NCI-H460 (cell line): Measurements from ENCODE around the gene LCP1. TPM values are rescaled to one million over a fixed set of nuclear protein-coding genes. Genes with fewer than 3 reads are reported as not detected.
A peak's percentile ranks its signal among the peaks of the same experiment; 100 is the strongest.

Experiments used
- DNase-seq: peaks from one replicate; pipeline ENCODE4 v3.0.0-alpha.2; 2016; ENCODE audit warnings: low read depth; ENCODE audit errors: extremely low read depth
- total RNA-seq: library from RNA; depleted of rRNA; stranded (reverse); fragments of >200 nt; shearing (Covaris generic); gene quantifications from 2 replicates; pipeline ENCODE4 v1.2.3, GENCODE V29; 2014

The LCP1 gene
- total RNA-seq, 1 experiment from 2014 or later = 55.9 TPM

DNA sequence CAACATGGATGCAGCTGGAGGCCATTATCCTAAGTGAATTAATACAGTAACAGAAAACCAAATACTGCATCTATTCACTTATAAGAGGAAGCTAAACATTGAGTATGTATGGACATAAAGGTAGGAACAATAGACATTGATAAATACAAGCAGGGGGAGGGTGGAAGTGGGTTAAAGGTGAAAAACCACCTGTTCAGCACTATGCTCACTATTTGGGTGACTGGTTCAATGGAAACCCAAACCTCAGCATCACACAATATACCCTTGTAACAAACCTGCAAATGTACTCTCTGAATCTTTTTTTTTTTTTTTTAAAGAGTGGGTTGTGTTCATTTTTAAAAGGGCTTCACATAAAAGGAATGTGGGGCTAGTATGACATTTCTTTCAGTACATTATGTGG lies 50.3 kb downstream of the LCP1 start:
- no peak for DNase-seq

DNA sequence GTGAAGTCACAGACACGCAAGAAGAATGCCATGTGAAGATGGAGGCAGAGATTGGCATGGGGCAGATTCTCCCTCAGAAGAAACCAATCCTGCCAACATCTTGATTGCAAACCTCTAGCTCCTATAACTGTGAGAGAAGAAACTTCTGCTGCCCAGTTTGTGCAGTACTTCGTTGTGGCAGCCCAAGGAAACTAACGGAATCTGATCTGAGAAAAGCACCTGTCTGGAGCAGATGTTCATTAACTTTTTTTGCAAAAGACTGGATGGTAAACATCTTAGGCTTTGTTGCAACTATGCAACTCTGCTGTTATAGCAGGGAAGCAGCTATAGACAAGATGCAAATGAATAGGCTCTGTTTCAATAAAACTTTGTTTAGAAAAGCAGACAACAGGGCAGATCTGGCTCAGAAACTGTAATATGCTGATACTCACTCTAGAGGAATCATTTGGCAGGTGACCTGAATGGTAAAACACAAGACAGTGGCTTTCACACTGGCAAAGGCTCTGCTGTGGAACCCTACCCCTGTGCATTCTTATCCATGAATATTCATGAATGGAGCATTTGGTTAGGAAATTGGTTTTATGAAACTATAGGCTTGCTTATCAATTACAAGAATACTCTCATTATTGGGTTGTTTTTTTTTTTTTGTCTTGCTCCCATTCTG lies 51.9 kb downstream of the LCP1 start:
- DNase-seq = no peak

DNA sequence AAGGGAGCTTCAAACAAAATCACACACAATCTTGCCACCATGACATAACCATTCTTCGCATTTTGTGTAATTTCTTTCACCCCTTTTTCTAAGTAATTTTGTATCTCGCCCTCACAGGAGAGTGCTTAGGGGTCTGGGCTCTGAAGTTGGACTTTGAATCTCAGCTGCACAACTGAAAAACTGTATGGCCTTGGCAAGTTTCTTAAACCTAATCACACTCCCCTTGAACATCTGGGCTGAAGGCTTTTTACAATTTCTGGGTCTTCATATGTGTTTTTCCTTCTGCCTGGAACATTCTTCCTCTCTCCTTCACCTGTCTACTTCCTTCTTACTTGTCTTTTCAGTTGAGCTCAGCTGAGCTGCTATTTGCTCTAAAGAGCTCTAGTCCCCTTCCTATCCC lies 52.9 kb downstream of the LCP1 start:
- DNase-seq = no peak

DNA sequence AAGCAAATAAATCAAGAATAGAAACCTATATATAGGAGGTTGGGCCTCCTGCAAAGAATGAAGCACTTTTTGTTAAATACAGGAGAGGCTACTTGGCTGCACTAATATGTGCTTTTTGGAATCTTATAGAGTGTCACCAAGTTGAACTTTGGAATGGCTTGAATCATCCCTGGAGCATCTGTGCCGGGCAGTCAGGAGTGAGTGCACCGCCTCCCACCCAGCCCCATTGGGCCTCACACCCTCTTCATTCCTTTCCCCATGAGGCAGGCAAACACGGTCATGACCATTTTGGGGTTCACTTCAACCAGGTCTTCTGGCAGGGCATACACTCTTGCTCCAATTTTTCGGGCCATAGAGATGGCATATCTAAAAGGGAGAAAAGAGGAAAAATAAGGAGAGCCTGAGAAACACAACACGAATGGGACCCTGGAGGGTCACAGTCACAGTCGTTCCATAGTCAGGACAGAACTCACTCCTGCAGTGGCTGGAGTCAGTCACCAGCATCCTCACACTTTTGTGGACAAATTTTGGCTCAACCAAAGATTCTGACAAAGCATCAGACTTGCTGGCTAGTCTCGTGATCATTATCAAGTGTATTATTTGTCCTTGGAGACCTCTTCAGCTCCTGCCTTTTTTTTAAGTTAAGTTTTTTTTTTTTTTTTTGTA lies 54.5 kb downstream of the LCP1 start:
- DNase-seq = no peak

DNA sequence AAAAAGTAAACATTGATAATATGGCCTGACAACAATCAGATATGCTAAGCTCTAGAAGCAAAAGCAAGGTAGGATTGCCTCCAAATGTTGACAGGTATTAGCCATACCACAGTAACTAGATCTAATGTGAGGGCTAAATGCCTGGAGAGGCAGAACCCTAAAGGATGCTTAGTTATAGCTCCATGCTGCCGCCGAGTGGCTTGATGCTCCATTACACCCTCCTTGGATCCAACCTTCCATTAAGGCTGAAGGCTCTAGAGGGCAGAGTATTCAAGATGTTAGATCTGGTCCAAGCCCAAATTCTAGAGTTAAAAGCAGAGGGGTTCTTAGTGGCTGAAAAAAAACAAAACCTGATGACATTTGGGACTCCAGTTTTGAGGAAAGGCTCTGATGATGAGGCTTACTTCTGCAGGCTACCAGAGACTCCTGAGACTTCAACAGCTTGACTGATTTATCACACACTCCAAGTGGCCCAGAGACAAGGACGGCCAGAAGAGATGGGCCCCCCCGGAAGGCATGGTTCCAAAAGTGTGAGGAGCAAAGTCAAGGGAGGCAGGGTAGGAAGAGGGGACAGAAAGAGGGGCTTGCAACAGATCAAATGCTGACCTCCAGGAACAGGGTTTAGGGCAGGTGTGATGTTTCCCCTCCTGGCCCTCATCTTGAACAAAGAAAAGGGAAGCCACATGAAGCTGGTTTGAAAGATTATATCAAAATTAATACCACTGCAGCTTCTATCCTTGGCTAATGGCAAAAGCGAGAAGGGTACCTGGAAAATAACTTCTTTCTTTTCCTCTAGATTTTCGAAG lies 55.2 kb downstream of the LCP1 start:
- peak; percentile 76 for DNase-seq

DNA sequence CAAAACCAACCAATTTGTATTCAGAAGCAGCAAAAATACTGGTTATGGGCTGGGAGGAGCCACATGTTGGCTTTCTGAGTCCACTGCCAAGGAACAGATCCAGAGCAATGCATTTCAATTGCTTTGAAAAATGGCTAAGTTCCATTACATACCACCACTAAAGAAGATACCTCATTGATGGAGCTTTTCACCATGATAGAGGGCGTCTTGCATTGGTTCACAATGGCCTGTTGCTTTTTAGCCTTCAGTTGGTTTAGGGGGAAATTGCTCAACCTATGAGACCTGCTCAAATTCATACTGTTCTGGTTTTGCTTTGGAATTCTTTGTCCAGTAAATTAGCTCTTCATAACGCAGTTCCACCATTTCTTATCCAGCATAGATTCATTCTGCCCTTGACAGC lies 55.9 kb downstream of the LCP1 start:
- no peak for DNase-seq

DNA sequence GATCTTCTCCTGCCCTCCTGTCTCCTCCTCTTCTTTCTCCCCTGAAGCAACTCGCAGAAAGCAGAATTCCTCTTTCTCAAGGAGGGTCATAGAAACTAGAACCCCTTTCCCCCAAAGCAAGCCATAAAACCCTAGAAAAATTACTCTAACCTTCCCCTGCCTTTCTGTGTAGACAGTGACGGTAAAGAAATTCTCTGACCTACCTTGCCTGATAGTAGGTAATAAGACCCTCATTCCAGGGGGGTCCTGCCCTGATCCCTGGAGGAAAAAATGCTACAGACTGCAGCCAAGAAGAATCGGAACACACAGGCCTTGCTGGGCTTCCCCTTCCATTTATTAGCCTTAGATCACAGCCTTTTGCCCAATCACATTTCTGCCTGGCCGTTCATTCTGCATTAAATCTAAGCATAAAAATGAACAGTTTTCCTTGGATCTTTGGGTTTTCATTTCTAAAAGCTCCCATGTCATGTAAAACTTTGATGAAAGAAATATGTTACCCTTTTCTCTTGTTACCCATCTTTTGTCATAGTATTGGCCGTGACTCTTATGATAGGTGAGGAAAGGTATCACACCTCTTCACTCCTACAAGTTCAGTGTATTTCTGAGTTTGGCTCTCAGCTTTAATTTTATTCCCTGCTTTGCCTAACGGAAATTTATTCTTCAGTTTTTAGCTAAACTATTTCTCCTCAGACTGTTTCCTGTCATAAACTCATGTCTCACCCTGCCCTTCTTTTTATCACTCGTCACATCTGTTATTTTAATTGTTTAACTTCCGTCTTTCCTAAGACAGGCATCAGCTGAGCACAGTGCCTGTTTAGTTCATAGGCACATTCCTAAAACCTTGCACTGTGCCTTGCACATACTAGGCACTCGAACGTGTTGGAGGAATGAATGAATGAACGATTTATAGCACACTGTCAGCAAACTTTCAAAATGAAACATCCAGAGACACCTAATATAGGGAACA lies 56.7 kb downstream of the LCP1 start:
- DNase-seq = no peak

DNA sequence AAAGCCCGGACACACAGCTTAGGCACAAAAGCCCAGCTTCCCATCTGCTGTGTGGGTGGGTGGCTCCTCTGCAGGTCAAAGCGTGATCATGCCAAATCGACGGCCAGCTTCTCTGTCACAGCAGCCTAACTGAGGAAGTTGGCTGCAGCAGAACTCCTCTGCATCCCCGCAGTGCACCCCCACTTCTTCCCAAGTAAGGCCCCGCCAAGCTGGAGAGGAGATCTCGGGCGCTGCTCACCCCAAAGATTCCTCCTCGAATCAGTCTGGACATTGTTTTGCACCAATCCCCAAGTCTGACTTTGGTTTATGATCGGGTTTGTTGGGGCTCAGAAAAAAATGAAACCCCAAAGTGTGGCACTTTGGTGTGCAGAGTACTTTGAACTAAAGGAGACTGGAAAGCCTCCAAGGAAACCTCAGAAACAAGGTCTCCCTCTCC lies 57.4 kb downstream of the LCP1 start:
- no peak for DNase-seq

DNA sequence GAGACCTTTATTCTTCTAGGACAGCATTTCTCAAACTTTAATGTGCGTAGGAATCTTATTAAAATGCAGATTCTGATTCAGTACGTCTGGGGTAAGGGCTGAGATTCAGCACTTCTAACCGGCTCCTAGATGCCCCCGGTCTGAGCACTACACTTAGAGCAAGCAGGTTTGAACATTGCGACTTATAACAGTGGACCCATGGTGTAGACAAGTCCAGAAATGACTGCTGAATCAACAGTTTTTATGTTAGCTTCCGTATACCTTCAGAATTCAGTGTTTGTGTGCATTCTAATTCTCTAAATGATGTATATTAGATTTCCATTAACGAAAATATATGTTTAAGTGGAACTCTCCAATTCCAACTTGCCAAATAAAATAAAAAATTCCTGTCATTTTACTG lies 59.7 kb downstream of the LCP1 start:
- no peak for DNase-seq

DNA sequence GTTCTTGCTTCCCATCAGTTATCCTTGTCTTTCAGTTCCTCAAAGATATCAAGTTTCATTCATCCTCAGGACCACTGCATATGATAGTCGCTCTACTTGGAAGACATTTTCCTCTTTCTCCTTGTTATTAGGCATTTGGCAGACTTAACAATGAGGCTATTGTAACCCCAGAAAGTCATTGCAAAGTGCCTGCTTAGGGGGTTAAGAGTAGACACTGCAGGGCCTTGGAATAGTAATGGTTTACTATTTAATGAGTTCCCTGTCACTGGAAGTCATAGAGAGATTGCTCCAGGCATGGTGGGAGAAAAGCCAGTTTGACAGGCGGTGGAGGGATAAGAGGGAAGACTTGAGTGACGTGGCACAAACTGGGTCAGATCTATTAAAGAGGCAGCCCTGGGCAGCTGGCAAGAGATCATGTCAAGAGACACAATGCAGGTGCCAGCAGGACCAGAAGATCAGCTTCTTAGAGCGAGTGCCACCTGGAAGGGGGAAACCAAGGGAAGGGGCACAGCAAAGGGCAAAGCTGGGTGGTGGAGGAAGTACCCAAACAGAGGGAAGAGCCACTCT lies 60.3 kb downstream of the LCP1 start:
- no peak for DNase-seq

DNA sequence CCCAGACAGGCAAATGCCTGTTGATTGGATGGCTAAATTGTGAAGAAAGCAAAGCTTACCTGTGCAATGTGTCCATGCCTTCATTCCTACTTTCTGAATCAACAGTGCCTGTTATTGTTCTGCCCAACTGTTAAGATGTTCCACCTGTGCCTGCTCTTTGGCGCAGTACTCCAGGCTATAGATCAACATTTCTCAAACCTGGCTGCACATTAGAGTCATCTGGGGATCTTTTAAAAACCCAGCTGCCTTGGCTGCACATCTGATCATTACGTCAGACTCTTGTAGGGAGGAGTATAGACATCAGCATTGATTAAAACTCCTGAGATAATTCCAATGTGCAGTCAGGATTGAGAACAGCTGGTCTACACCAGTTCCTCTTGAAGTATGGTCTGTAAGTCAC lies 60.9 kb downstream of the LCP1 start:
- no peak for DNase-seq

DNA sequence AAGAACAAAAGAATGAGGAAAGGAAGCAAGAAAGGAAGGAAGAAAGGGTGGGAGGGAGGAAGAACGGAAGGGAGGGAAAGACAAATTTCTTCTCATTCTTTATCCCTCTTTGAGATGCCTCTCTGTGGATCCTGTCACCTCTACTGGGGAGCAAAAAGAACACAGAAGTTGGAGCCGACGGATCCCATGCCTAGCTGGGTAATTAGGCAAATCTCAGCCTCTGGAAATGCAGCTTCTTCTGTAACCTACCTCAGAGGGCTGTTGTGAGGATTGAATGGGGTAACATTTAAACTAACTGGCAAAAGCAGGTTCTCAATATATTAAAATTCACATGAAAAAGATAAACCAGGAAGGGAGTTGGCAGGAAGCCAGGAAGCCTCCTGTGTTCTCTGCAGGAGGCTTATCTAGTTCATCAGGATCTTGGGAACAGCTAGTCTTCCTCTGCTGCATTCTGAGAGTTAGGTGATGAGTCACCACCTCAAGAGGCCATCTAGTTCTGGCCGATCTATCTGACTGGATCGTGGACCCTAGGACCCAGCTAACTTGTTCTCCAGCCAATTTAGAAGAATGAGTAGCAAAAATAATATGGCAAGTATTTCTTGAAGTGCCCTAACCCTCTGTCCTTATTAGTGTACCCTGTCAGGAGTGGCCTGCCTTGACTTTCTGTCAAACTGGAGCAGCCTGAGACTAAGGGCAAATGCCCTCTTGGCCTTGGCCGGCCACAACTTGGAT lies 61.9 kb downstream of the LCP1 start:
- DNase-seq = no peak

DNA sequence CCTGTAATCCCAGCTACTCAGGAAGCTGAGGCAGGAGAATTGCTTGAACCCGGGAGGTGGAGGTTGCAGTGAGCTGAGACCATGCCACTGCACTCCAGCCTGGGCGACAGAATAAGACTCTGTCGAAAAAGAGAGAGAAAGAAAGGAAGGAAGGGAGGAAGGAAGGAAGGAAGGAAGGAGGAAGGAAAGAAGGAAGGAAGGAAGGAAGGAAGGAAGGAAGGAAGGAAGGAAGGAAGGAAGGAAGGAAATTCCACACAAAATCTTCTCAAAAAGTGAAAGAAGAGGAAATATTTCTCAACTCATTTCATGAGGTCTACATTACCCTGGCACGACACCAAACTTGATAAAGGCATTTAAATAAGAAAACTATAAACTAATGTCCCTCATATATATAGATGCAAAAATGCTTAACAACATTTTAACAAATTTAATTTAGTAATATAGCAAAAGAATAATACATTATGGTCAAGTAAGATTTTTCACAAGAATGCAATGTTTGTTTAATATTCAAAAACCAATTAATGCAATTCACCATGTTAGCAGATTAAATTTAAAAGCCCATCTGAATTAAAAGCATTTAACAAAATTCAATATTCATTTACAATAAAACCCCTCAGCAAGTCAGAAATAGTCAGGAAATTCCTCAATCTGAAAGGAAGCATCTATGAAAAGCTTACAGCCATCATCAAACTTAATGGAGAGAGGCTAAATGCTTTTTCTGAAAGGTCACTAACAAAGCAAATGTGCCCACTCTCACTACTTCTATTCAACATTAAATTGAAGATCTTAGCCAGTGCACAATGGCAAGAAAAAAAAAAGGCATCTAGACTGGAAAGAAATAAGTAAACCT lies 65.1 kb downstream of the LCP1 start:
- DNase-seq = no peak

DNA sequence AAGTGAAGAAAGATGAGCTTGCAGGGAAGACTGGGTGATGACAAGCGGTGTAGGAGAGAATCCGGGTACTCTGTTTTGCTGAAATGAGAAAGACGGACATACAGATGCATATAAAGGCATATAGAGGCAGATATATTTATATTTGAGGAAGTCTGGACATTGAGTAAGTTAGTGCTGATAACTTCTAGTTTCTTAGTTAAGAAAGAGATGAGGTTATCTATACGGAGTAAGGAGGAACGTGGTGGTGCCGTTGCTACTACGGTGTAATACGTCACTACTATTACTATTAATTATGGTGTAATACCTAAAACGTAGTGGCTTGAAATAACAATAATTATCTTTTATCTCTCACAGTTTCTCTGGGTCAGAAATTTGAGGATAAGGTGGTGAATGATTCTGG lies 67.4 kb downstream of the LCP1 start:
- DNase-seq = no peak

DNA sequence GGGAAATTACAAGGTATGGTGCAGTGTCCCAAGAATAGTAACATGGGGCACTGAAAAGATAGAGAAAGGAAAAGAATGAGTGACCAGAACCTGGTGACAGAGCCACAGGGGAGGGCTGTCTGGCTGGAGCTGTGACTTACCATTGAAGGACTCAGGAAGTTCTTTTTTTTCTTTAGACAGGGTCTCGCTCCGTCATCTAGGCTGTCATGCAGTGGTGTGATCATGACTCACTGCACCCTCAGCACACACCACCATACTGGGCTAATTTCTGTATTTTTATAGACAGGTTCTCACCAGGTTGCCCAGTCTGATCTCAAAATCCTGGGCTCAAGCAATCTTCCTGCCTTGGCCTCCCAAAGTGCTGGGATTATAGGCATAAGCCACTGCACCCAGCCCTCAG lies 68.4 kb downstream of the LCP1 start:
- DNase-seq = no peak

DNA sequence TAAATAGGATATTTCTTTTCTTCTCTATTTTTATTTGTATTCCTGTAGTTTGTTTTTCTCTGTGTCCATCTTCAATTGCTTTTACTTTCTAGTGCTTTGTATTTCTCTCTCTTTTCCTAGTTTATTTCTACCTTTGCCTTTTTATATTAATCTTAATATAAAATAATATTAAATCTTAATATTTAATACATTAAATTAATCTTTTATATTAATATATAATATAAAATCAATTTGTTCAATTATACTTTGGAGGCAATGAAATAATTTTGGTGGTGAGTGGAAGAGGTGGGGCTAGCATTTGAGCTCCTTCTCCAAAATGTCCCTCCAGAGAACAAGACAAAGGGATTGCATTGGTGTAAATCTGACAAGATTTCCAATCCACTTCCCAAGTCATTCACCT lies 70.8 kb downstream of the LCP1 start:
- no peak for DNase-seq

DNA sequence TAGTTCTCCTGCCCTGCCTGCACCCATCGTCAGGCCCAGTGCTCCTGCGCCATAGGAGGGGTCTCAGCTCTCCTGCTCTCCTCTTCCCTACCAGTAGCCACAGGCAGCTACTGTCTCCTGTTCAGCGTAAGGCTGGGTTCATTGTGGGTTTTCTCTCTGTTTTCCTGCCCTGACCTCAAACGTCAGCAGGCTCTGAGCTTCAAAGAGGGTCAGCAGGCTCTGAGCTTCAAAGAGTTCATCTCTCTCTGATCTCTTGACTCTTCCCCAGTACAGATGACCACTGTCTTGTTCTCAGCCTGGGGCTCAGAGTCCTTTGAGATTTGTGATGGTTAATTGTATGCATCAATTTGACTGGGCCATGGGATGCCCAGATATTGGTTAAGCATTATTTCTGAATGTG lies 72.5 kb downstream of the LCP1 start:
- no peak for DNase-seq

DNA sequence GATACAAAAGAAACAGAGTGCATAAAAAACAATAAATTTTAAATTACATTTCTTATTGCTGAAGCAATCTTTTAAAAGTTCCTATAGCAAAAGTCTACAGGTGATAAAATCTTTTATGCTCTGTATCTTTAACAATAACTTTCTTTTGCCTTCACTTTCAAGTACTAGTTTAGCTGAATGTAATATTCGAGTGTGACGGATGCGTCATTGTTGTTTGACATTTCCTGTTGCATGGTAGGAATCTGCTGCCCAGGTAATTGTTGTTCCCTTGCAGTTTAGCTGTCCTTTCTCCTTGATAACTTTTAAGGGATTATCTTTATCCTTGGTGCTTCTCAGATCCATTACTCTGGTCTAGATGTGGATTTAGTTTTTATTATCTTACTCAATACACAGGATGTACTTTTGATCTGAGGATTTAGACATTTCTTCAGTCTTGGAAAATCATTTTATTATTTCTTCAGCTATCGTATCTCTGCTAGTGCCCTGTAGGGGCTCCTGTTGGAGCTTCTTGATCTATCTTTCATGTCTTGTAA lies 75.1 kb downstream of the LCP1 start:
- no peak for DNase-seq

DNA sequence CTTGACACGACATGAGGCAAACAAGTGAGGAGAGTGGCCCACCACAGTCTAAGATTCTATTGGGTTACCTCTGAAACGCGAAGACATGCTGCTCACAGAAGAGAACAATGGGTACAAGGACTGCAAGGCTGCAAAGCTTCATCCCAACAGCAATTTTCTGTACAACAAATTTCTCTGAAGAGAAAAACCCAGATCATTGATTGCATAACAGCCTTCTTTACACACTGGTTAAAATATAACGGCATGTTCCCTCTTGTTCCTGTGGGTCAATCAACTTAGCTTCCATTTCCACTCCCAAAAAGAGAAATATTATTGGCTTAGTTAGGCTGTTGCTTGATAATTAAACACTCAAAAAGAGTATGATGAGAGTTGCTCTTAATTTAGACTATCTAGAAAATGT lies 77.1 kb downstream of the LCP1 start, which contains the start of gene CPB2:
Gene CPB2 (minus strand): TSS at position 166 of the 400 bp plus-strand sequence. CDS start 24 bp downstream, at position 142.
- no peak for DNase-seq
